IMR-90 (cell line): ENCODE results near the gene MS4A4E. TPM values are rescaled to one million over a fixed set of nuclear protein-coding genes. Genes with fewer than 3 reads are reported as not detected.

Experiments used
- ATAC-seq: fragments of 200-7000 bp; cut with Tn5 transposase; 2 replicates; pipeline ENCODE4 v1.9.1; 2020; ENCODE audit warnings: low read depth, mild to moderate bottlenecking, moderate library complexity
- BruUV-seq: library from RNA; stranded (reverse); fragments of 400-500 nt; replicated peaks from 2 replicates; lab custom pipeline; 2021; lab: Mats Ljungman, UMichigan
- CTCF ChIA-PET: fragments of 300-600 bp; formaldehyde crosslinking; extraction: SDS; loops from one replicate; lab custom pipeline; 2021; ENCODE audit warnings: antibody characterized with exemption; lab: Yijun Ruan, JAX
- POLR2A ChIA-PET: fragments of 300-600 bp; sonication (Branson Sonifier 250); formaldehyde crosslinking; loops from one replicate; lab custom pipeline; 2022; ENCODE audit warnings: antibody characterized with exemption; ENCODE audit not compliant: unreplicated experiment; lab: Charles Lee
- DNase-seq: peaks from one replicate; pipeline ENCODE4 v3.0.0; 2013
- H2AFZ ChIP-seq: replicated peaks from 2 replicates; pipeline ENCODE3; 2013; ENCODE audit warnings: low read length, mild to moderate bottlenecking; ENCODE audit not compliant: poor library complexity
- H2AK5ac ChIP-seq: 2 replicates; pipeline ENCODE4 v1.6.1; 2013; ENCODE audit warnings: low read depth, low read length, inconsistent platforms
- H2AK9ac ChIP-seq: replicated peaks from 2 replicates; pipeline ENCODE3; 2013; ENCODE audit warnings: mild to moderate bottlenecking, low read depth, low read length, moderate library complexity; ENCODE audit not compliant: poor library complexity
- H2BK120ac ChIP-seq: 2 replicates; pipeline ENCODE4 v1.6.1; 2013; ENCODE audit warnings: low read depth, low read length, inconsistent platforms
- H2BK15ac ChIP-seq: 3 replicates; pipeline ENCODE4 v1.6.1; 2013; ENCODE audit warnings: low read depth, low read length, inconsistent platforms
- H2BK20ac ChIP-seq: 2 replicates; pipeline ENCODE4 v1.6.1; 2013; ENCODE audit warnings: low read depth, mild to moderate bottlenecking, inconsistent platforms, low read length, moderate library complexity
- H2BK5ac ChIP-seq: 2 replicates; pipeline ENCODE4 v1.6.1; 2013; ENCODE audit warnings: mild to moderate bottlenecking, low read depth, low read length, inconsistent platforms; ENCODE audit not compliant: poor library complexity, severe bottlenecking
- H3K14ac ChIP-seq: replicated peaks from 2 replicates; pipeline ENCODE4 v1.6.1; 2013; ENCODE audit warnings: low read depth, low read length, inconsistent platforms
- H3K18ac ChIP-seq: 2 replicates; pipeline ENCODE4 v1.6.1; 2013; ENCODE audit warnings: low read depth, low read length, control low read depth
- H3K23ac ChIP-seq: 2 replicates; pipeline ENCODE4 v1.6.1; 2013; ENCODE audit warnings: low read depth, low read length, inconsistent platforms
- H3K27ac ChIP-seq: 2 replicates; pipeline ENCODE4 v1.5.1; 2013; ENCODE audit warnings: mild to moderate bottlenecking, control low read depth, low read length; ENCODE audit not compliant: insufficient read depth
- H3K27me3 ChIP-seq: 2 replicates; pipeline ENCODE4 v1.6.1; 2013; ENCODE audit warnings: low read length; ENCODE audit not compliant: control insufficient read depth, insufficient read depth
- H3K36me3 ChIP-seq: 2 replicates; pipeline ENCODE4 v1.6.1; 2013; ENCODE audit warnings: low read length, mixed read lengths; ENCODE audit not compliant: control insufficient read depth, insufficient read depth
- H3K4ac ChIP-seq: 2 replicates; pipeline ENCODE4 v1.6.1; 2013; ENCODE audit warnings: low read depth, low read length, inconsistent platforms
- H3K4me1 ChIP-seq: 2 replicates; pipeline ENCODE4 v1.6.1; 2013; ENCODE audit warnings: low read length, mixed read lengths; ENCODE audit not compliant: control insufficient read depth, insufficient read depth
- H3K4me2 ChIP-seq: 2 replicates; pipeline ENCODE4 v1.6.1; 2013; ENCODE audit warnings: low read depth, mild to moderate bottlenecking, control low read depth, low read length, moderate library complexity
- H3K4me3 ChIP-seq: 2 replicates; pipeline ENCODE4 v1.5.1; 2013; ENCODE audit warnings: low read depth, mild to moderate bottlenecking, control low read depth, low read length, moderate library complexity; ENCODE audit not compliant: insufficient read depth
- H3K56ac ChIP-seq: 2 replicates; pipeline ENCODE4 v1.6.1; 2013; ENCODE audit warnings: low read length, inconsistent platforms; ENCODE audit not compliant: insufficient read depth; ENCODE audit errors: extremely low read depth
- H3K79me1 ChIP-seq, 2 experiments: 2 replicates each; pipeline ENCODE4 v1.6.1; 2013; ENCODE audit warnings: low read length in 2 of 2, inconsistent platforms in 1 of 2, low read depth in 1 of 2
- H3K9ac ChIP-seq: 2 replicates; pipeline ENCODE4 v1.6.1; 2013; ENCODE audit warnings: low read depth, low read length, control low read depth
- H3K9me1 ChIP-seq: 2 replicates; pipeline ENCODE4 v1.6.1; 2013; ENCODE audit warnings: low read length, inconsistent platforms; ENCODE audit not compliant: insufficient read depth
- H3K9me3 ChIP-seq: 2 replicates; pipeline ENCODE4 v1.6.1; 2013; ENCODE audit warnings: low read length; ENCODE audit not compliant: control insufficient read depth, insufficient read depth
- H4K20me1 ChIP-seq: 2 replicates; pipeline ENCODE4 v1.6.1; 2013; ENCODE audit warnings: low read length, inconsistent platforms; ENCODE audit not compliant: insufficient read depth
- H4K5ac ChIP-seq: 2 replicates; pipeline ENCODE4 v1.6.1; 2013; ENCODE audit warnings: mild to moderate bottlenecking, low read depth, low read length, control low read depth
- H4K8ac ChIP-seq, 2 experiments: 2 replicates each; pipeline ENCODE4 v1.6.1; 2013; ENCODE audit warnings: low read depth in 2 of 2, low read length in 2 of 2, control low read depth in 1 of 2, inconsistent platforms in 1 of 2
- H4K91ac ChIP-seq: 2 replicates; pipeline ENCODE4 v1.6.1; 2013; ENCODE audit warnings: low read depth, low read length, inconsistent platforms; ENCODE audit not compliant: insufficient read depth
- BHLHE40 ChIP-seq: fragments of 150-350 bp; IDR thresholded peaks from 2 replicates; pipeline ENCODE4 v1.6.1; 2016; ENCODE audit warnings: mild to moderate bottlenecking, low read depth, low read length
- CHD1 ChIP-seq: IDR thresholded peaks from 2 replicates; pipeline ENCODE4 v1.6.1; 2012; ENCODE audit warnings: low read depth, low read length, improper control_type of control experiment
- ELK1 ChIP-seq: fragments of 150-350 bp; IDR thresholded peaks from 2 replicates; pipeline ENCODE4 v1.6.1; 2016; ENCODE audit warnings: low read depth, mild to moderate bottlenecking, low read length, moderate library complexity, borderline replicate concordance
- FOS ChIP-seq: fragments of 150-350 bp; IDR thresholded peaks from 2 replicates; pipeline ENCODE4 v1.6.1; 2016; ENCODE audit warnings: low read depth, low read length
- MAFK ChIP-seq: IDR thresholded peaks from 2 replicates; pipeline ENCODE4 v1.6.1; 2012; ENCODE audit warnings: low read depth, low read length, improper control_type of control experiment
- MXI1 ChIP-seq: IDR thresholded peaks from 2 replicates; pipeline ENCODE4 v1.6.1; 2012; ENCODE audit warnings: low read depth, mild to moderate bottlenecking, low read length, moderate library complexity, borderline replicate concordance
- NFE2L2 ChIP-seq: fragments of 150-350 bp; IDR thresholded peaks from 2 replicates; pipeline ENCODE4 v1.6.1; 2016; ENCODE audit warnings: low read depth, mild to moderate bottlenecking, low read length
- RAD21 ChIP-seq: IDR thresholded peaks from 2 replicates; pipeline ENCODE4 v1.6.1; 2012; ENCODE audit warnings: low read length, improper control_type of control experiment
- RCOR1 ChIP-seq: IDR thresholded peaks from 2 replicates; pipeline ENCODE4 v1.6.1; 2012; ENCODE audit warnings: mild to moderate bottlenecking, low read length, improper control_type of control experiment; ENCODE audit not compliant: insufficient replicate concordance
- RFX5 ChIP-seq: IDR thresholded peaks from 2 replicates; pipeline ENCODE4 v1.8.0; 2012; ENCODE audit warnings: low read depth, mild to moderate bottlenecking, low read length, moderate library complexity
- SMC3 ChIP-seq: fragments of 150-350 bp; IDR thresholded peaks from 2 replicates; pipeline ENCODE4 v1.6.1; 2016; ENCODE audit warnings: low read depth, mild to moderate bottlenecking, antibody characterized with exemption, low read length, moderate library complexity
- whole genome bisulfite sequencing, 2 experiments: methylation state at CpG; one replicate each; pipeline versions ENCODE4 v1.1.5 to v1.1.7; 2013; ENCODE audit warnings: missing lambda C conversion rate in 2 of 2; ENCODE audit not compliant: insufficient read length in 1 of 2; ENCODE audit errors: extremely low coverage in 2 of 2; 5-methylcytosine and 5-hydroxymethylcytosine counted together
- dilution Hi-C: fragments of 300-500 bp; cut with HindIII; formaldehyde crosslinking; loops from one replicate; pipeline ENCODE4 v1.14.3; 2018; ENCODE audit warnings: low sequenced_read_pairs; ENCODE audit not compliant: unreplicated experiment
- in situ Hi-C: fragments of 300-500 bp; cut with MboI; formaldehyde crosslinking; loops from 3 replicates; pipeline ENCODE4 v1.14.3; 2019; ENCODE audit warnings: low sequenced_read_pairs, inconsistent platforms, mixed read lengths
- intact Hi-C: fragments of 100-400 bp; cut with micrococcal nuclease; formaldehyde crosslinking; loops from 2 replicates; pipeline ENCODE4 v1.10.0; 2022
- polyA plus RNA-seq, 3 experiments: library from polyadenylated mRNA; depleted of rRNA; stranded (reverse); fragments of >200 nt; gene quantifications; 2 replicates each; pipeline ENCODE4 v1.2.3, GENCODE V29; 2012; ENCODE audit warnings: low replicate concordance in 1 of 3
- total RNA-seq: library from RNA; depleted of rRNA; stranded (reverse); fragments of >200 nt; gene quantifications from 2 replicates; pipeline ENCODE4 v1.2.3, GENCODE V29; 2012

The MS4A4E gene
- total and polyA plus RNA-seq, 2 of the 4 experiments (the other 2 are of a cell fraction) = not detected

GRCh38 chr11:60168306-60168705, 74.6 kb downstream of the MS4A4E start:
- Histone ChIP-seq H3K27me3 (no peaks in the 10 kb centered on the region), H3K56ac (no peak overlapping the region), H3K36me3 (no peaks in the 10 kb centered on the region), H4K5ac (no peak overlapping the region), H3K27ac (no peak overlapping the region), H3K9ac (no peak overlapping the region), H4K8ac (no peak overlapping the region), H2BK20ac (no peak overlapping the region), H2AK9ac (no peak overlapping the region), H3K4ac (no peak overlapping the region), H2BK15ac (no peak overlapping the region), H3K9me1 (no peaks in the 10 kb centered on the region), H3K18ac (no peak overlapping the region), H4K91ac (no peak overlapping the region), H3K4me3 (no peak overlapping the region), H2BK5ac (no peak overlapping the region), H3K14ac (no peak overlapping the region), H3K9me3 (peaks cover 8% of the 10 kb centered on the region; the same call in 1 of the 2 replicates), H2AFZ (no peak overlapping the region), H4K20me1 (no peaks in the 10 kb centered on the region), H3K79me1 (no peaks in the 10 kb centered on the region), H3K4me2 (no peak overlapping the region), H2AK5ac (no peak overlapping the region), H3K4me1 (no peaks in the 10 kb centered on the region), H3K23ac (no peak overlapping the region), H2BK120ac (no peak overlapping the region)
- ChIA-PET POLR2A (no interaction called here), CTCF (no interaction called here)
- dilution Hi-C loops (no loop called here), intact Hi-C loops (no loop called here), in situ Hi-C loops (no loop called here)
- ATAC-seq (no peak), DNase-seq (no peak)
- no TSS peak for BruUV-seq
- TF ChIP-seq RAD21 (no peak), RCOR1 (no peak), CHD1 (no peak), SMC3 (no peak), BHLHE40 (no peak), NFE2L2 (no peak), RFX5 (no peak), FOS (no peak), ELK1 (no peak), MXI1 (no peak), MAFK (no peak)
- WGBS, 2 experiments = no CpG with 5 or more reads among the region's 6 CpGs
